GM18502 (cell line): ENCODE measurements around the gene SOX12.
A peak's percentile ranks its signal among the peaks of the same experiment; 100 is the strongest.

Experiments used
- ATAC-seq: cut with Tn5 transposase; IDR thresholded peaks from one replicate; pipeline ENCODE4 v1.9.1; 2021; ENCODE audit warnings: mild to moderate bottlenecking; ENCODE audit not compliant: unreplicated experiment, poor library complexity

Gene SOX12

GRCh38 chr20:300345-300990 is 24.9 kb upstream of the SOX12 start:
- ATAC-seq, result no peak

GRCh38 chr20:301886-302848 is 23.2 kb upstream of the SOX12 start:
- ATAC-seq, result no peak

- ATAC-seq, result no peak
These were observed 19.6 kb upstream of the SOX12 start for GRCh38 chr20:305745-306144.

GRCh38 chr20:308427-309038 is 16.8 kb upstream of the SOX12 start:
- no peak for ATAC-seq

- no peak for ATAC-seq
These were observed 16.0 kb upstream of the SOX12 start for GRCh38 chr20:309306-309840.

GRCh38 chr20:309841-310644 is 15.3 kb upstream of the SOX12 start:
- peak; percentile 100 for ATAC-seq

GRCh38 chr20:310645-311044 is 14.7 kb upstream of the SOX12 start:
- no peak for ATAC-seq

GRCh38 chr20:311609-312008 is 13.7 kb upstream of the SOX12 start:
- ATAC-seq, result no peak

GRCh38 chr20:312067-312466 is 13.3 kb upstream of the SOX12 start:
- ATAC-seq, result no peak

- no peak for ATAC-seq
These were observed 12.5 kb upstream of the SOX12 start for GRCh38 chr20:312866-313265.

GRCh38 chr20:313402-313801 is 11.9 kb upstream of the SOX12 start:
- no peak for ATAC-seq

- no peak for ATAC-seq
These were observed 11.4 kb upstream of the SOX12 start for GRCh38 chr20:313948-314347.

GRCh38 chr20:316316-317068 is 8.9 kb upstream of the SOX12 start:
- no peak for ATAC-seq

- peak; percentile 56 for ATAC-seq
These were observed 941 bp upstream of the SOX12 start for GRCh38 chr20:324177-325044.

- ATAC-seq, result no peak
These were observed 715 bp downstream of the SOX12 start for GRCh38 chr20:325889-326644.

- ATAC-seq, result no peak
These were observed 1.4 kb downstream of the SOX12 start for GRCh38 chr20:326645-327185.

- ATAC-seq, result peak; percentile 23
These were observed 2.1 kb downstream of the SOX12 start for GRCh38 chr20:327186-328026.
